Measurements from ENCODE around the gene KDM5C. TPM values are rescaled to one million over a fixed set of nuclear protein-coding genes. Genes with fewer than 3 reads are reported as not detected.

The KDM5C gene
- polyA plus RNA-seq, 1 donor: 51.1 TPM

GRCh38 chrX:53251307-53251706 is 26.3 kb upstream of the KDM5C start:
- Histone ChIP-seq H3K27ac (ENCODE audit: low read length) (no peak overlapping the region), H3K36me3 (ENCODE audit: control insufficient read depth, insufficient read depth, low read length) (peaks cover 13% of the 10 kb centered on the region), H3K4me3 (ENCODE audit: low read length) (no peak overlapping the region), H3K9me3 (ENCODE audit: control insufficient read depth, low read depth, low read length) (no peaks in the 10 kb centered on the region), H3K4me1 (ENCODE audit: control insufficient read depth, insufficient read depth, low read length) (no peaks in the 10 kb centered on the region), H3K27me3 (ENCODE audit: control insufficient read depth, insufficient read depth, low read length) (no peaks in the 10 kb centered on the region)
- no CpG with 5 or more reads among the region's 2 CpGs for WGBS (ENCODE audit: insufficient coverage, low lambda C conversion rate)
- DNase-seq: no peak

- H3K9me3 ChIP-seq (ENCODE audit: control insufficient read depth, low read depth, low read length): no peaks in the 10 kb centered on the region
- no CpG with 5 or more reads among the region's 19 CpGs for WGBS (ENCODE audit: insufficient coverage, low lambda C conversion rate)
- no peak for DNase-seq
Observed at GRCh38 chrX:53250556-53250955, 25.5 kb upstream of the KDM5C start.

GRCh38 chrX:53249408-53250042 is 24.5 kb upstream of the KDM5C start:
- no peak for DNase-seq
- no peaks in the 10 kb centered on the region for H3K27me3 ChIP-seq (ENCODE audit: control insufficient read depth, insufficient read depth, low read length)
- H3K4me1 ChIP-seq (ENCODE audit: control insufficient read depth, insufficient read depth, low read length): no peaks in the 10 kb centered on the region
- no CpG with 5 or more reads among the region's 1 CpG for WGBS (ENCODE audit: insufficient coverage, low lambda C conversion rate)
- H3K27ac ChIP-seq (ENCODE audit: low read length): no peak overlapping the region
- no peak overlapping the region for H3K4me3 ChIP-seq (ENCODE audit: low read length)
- no peaks in the 10 kb centered on the region for H3K9me3 ChIP-seq (ENCODE audit: control insufficient read depth, low read depth, low read length)
- H3K36me3 ChIP-seq (ENCODE audit: control insufficient read depth, insufficient read depth, low read length): peaks cover 13% of the 10 kb centered on the region

More at GRCh38 chrX:53250556-53250955, 25.5 kb upstream of the KDM5C start:
- Histone ChIP-seq H3K4me1 (ENCODE audit: control insufficient read depth, insufficient read depth, low read length) (no peaks in the 10 kb centered on the region), H3K27me3 (ENCODE audit: control insufficient read depth, insufficient read depth, low read length) (no peaks in the 10 kb centered on the region), H3K36me3 (ENCODE audit: control insufficient read depth, insufficient read depth, low read length) (peaks cover 13% of the 10 kb centered on the region), H3K4me3 (ENCODE audit: low read length) (no peak overlapping the region), H3K27ac (ENCODE audit: low read length) (no peak overlapping the region)

GRCh38 chrX:53247928-53248327 is 22.9 kb upstream of the KDM5C start:
- no peak overlapping the region for H3K27ac ChIP-seq (ENCODE audit: low read length)
- no CpG with 5 or more reads among the region's 10 CpGs for WGBS (ENCODE audit: insufficient coverage, low lambda C conversion rate)
- H3K27me3 ChIP-seq (ENCODE audit: control insufficient read depth, insufficient read depth, low read length): no peaks in the 10 kb centered on the region
- no peak for DNase-seq
- H3K4me3 ChIP-seq (ENCODE audit: low read length): no peak overlapping the region
- no peaks in the 10 kb centered on the region for H3K4me1 ChIP-seq (ENCODE audit: control insufficient read depth, insufficient read depth, low read length)
- peaks cover 17% of the 10 kb centered on the region for H3K36me3 ChIP-seq (ENCODE audit: control insufficient read depth, insufficient read depth, low read length)
- no peaks in the 10 kb centered on the region for H3K9me3 ChIP-seq (ENCODE audit: control insufficient read depth, low read depth, low read length)

GRCh38 chrX:53246231-53246630 is 21.2 kb upstream of the KDM5C start:
- no CpG with 5 or more reads among the region's 2 CpGs for WGBS (ENCODE audit: insufficient coverage, low lambda C conversion rate)
- Histone ChIP-seq H3K27me3 (ENCODE audit: control insufficient read depth, insufficient read depth, low read length) (no peaks in the 10 kb centered on the region), H3K4me1 (ENCODE audit: control insufficient read depth, insufficient read depth, low read length) (no peaks in the 10 kb centered on the region), H3K27ac (ENCODE audit: low read length) (no peak overlapping the region), H3K36me3 (ENCODE audit: control insufficient read depth, insufficient read depth, low read length) (peaks cover 21% of the 10 kb centered on the region), H3K4me3 (ENCODE audit: low read length) (no peak overlapping the region), H3K9me3 (ENCODE audit: control insufficient read depth, low read depth, low read length) (no peaks in the 10 kb centered on the region)
- DNase-seq: no peak

GRCh38 chrX:53244610-53245009 is 19.6 kb upstream of the KDM5C start:
- no peaks in the 10 kb centered on the region for H3K4me1 ChIP-seq (ENCODE audit: control insufficient read depth, insufficient read depth, low read length)
- H3K4me3 ChIP-seq (ENCODE audit: low read length): no peak overlapping the region
- no peaks in the 10 kb centered on the region for H3K27me3 ChIP-seq (ENCODE audit: control insufficient read depth, insufficient read depth, low read length)
- no peaks in the 10 kb centered on the region for H3K9me3 ChIP-seq (ENCODE audit: control insufficient read depth, low read depth, low read length)
- H3K36me3 ChIP-seq (ENCODE audit: control insufficient read depth, insufficient read depth, low read length): peaks cover 26% of the 10 kb centered on the region
- no peak for DNase-seq
- 67% methylated on average over 1 of the region's 1 CpG for WGBS (ENCODE audit: insufficient coverage, low lambda C conversion rate)
- H3K27ac ChIP-seq (ENCODE audit: low read length): no peak overlapping the region

GRCh38 chrX:53242310-53242709 is 17.3 kb upstream of the KDM5C start:
- no CpG with 5 or more reads among the region's 4 CpGs for WGBS (ENCODE audit: insufficient coverage, low lambda C conversion rate)
- no peaks in the 10 kb centered on the region for H3K4me1 ChIP-seq (ENCODE audit: control insufficient read depth, insufficient read depth, low read length)

GRCh38 chrX:53241558-53241957 is 16.6 kb upstream of the KDM5C start:
- WGBS (ENCODE audit: insufficient coverage, low lambda C conversion rate): no CpG with 5 or more reads among the region's 7 CpGs
- H3K27ac ChIP-seq (ENCODE audit: low read length): no peak overlapping the region
- H3K36me3 ChIP-seq (ENCODE audit: control insufficient read depth, insufficient read depth, low read length): peaks cover 28% of the 10 kb centered on the region
- no peaks in the 10 kb centered on the region for H3K27me3 ChIP-seq (ENCODE audit: control insufficient read depth, insufficient read depth, low read length)
- DNase-seq: no peak
- H3K4me3 ChIP-seq (ENCODE audit: low read length): no peak overlapping the region
- H3K9me3 ChIP-seq (ENCODE audit: control insufficient read depth, low read depth, low read length): no peaks in the 10 kb centered on the region
- H3K4me1 ChIP-seq (ENCODE audit: control insufficient read depth, insufficient read depth, low read length): no peaks in the 10 kb centered on the region

More at GRCh38 chrX:53242310-53242709, 17.3 kb upstream of the KDM5C start:
- peaks cover 29% of the 10 kb centered on the region for H3K36me3 ChIP-seq (ENCODE audit: control insufficient read depth, insufficient read depth, low read length)
- H3K4me3 ChIP-seq (ENCODE audit: low read length): no peak overlapping the region
- H3K9me3 ChIP-seq (ENCODE audit: control insufficient read depth, low read depth, low read length): no peaks in the 10 kb centered on the region
- no peaks in the 10 kb centered on the region for H3K27me3 ChIP-seq (ENCODE audit: control insufficient read depth, insufficient read depth, low read length)
- DNase-seq: no peak
- no peak overlapping the region for H3K27ac ChIP-seq (ENCODE audit: low read length)

GRCh38 chrX:53239474-53239873 is 14.5 kb upstream of the KDM5C start:
- Histone ChIP-seq H3K27ac (ENCODE audit: low read length) (no peak overlapping the region), H3K36me3 (ENCODE audit: control insufficient read depth, insufficient read depth, low read length) (peaks cover 30% of the 10 kb centered on the region), H3K4me1 (ENCODE audit: control insufficient read depth, insufficient read depth, low read length) (no peaks in the 10 kb centered on the region), H3K9me3 (ENCODE audit: control insufficient read depth, low read depth, low read length) (no peaks in the 10 kb centered on the region), H3K27me3 (ENCODE audit: control insufficient read depth, insufficient read depth, low read length) (no peaks in the 10 kb centered on the region), H3K4me3 (ENCODE audit: low read length) (no peak overlapping the region)
- no CpG with 5 or more reads among the region's 6 CpGs for WGBS (ENCODE audit: insufficient coverage, low lambda C conversion rate)
- DNase-seq: no peak

- H3K27ac ChIP-seq (ENCODE audit: low read length): no peak overlapping the region
- DNase-seq: no peak
- peaks cover 26% of the 10 kb centered on the region for H3K36me3 ChIP-seq (ENCODE audit: control insufficient read depth, insufficient read depth, low read length)
- no peaks in the 10 kb centered on the region for H3K27me3 ChIP-seq (ENCODE audit: control insufficient read depth, insufficient read depth, low read length)
- no CpG with 5 or more reads among the region's 10 CpGs for WGBS (ENCODE audit: insufficient coverage, low lambda C conversion rate)
- peaks cover 3% of the 10 kb centered on the region for H3K4me1 ChIP-seq (ENCODE audit: control insufficient read depth, insufficient read depth, low read length)
- H3K4me3 ChIP-seq (ENCODE audit: low read length): no peak overlapping the region
- no peaks in the 10 kb centered on the region for H3K9me3 ChIP-seq (ENCODE audit: control insufficient read depth, low read depth, low read length)
Observed at GRCh38 chrX:53237056-53237455, 12.0 kb upstream of the KDM5C start.

- Histone ChIP-seq H3K27me3 (ENCODE audit: control insufficient read depth, insufficient read depth, low read length) (no peaks in the 10 kb centered on the region), H3K27ac (ENCODE audit: low read length) (no peak overlapping the region), H3K9me3 (ENCODE audit: control insufficient read depth, low read depth, low read length) (no peaks in the 10 kb centered on the region), H3K4me3 (ENCODE audit: low read length) (no peak overlapping the region), H3K36me3 (ENCODE audit: control insufficient read depth, insufficient read depth, low read length) (peaks cover 19% of the 10 kb centered on the region), H3K4me1 (ENCODE audit: control insufficient read depth, insufficient read depth, low read length) (peaks cover 3% of the 10 kb centered on the region)
- DNase-seq: no peak
- WGBS (ENCODE audit: insufficient coverage, low lambda C conversion rate): no CpG with 5 or more reads among the region's 20 CpGs
Observed at GRCh38 chrX:53236025-53236679, 11.1 kb upstream of the KDM5C start.

Data from large intestine (tissue), 3 donors.